Ovary (tissue), 3 donors: ENCODE measurements around the gene PLCL1.

Experiments used
- EP300 ChIP-seq: sonication (generic); formaldehyde crosslinking; IDR thresholded peaks from one replicate; pipeline ENCODE4 v1.6.1; 2017; ENCODE audit warnings: antibody characterized with exemption
- POLR2A ChIP-seq: fragments of 450-650 bp; IDR thresholded peaks from one replicate; pipeline ENCODE4 v1.6.1; 2017; ENCODE audit warnings: antibody characterized with exemption, mild to moderate bottlenecking, moderate library complexity
- TF ChIP-seq, protein P1 (sequence below), 3 donors: fragments of 450-650 bp in 2 of 3; fragments of 200-600 bp in 1 of 3; IDR thresholded peaks; one replicate each; pipeline versions ENCODE4 v1.5.1 to v1.8.0; 2016 to 2022; ENCODE audit warnings: antibody characterized with exemption in 3 of 3, mild to moderate bottlenecking in 1 of 3
- donor health status: DM: no; HTN: no; CAD: no.

DNA sequence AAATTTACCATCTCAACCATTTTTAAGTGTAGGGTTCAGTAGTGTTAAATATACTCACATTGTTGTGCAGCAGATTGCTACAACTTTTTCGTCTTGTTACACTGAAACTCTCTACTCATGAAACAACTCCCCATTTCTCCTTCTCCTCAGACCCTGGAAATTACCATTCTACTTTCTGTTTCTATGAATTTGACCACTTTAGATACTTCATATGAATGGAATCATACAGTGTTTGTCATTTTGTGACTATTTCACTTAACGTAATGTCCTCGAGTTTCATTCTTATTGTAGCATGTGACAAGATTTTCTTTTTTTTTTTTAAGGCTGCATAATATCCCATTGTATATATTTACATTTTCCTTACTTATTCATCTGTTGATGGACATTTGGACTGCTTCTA lies 203.8 kb downstream of the PLCL1 start:
- TF ChIP-seq, protein P1, sequence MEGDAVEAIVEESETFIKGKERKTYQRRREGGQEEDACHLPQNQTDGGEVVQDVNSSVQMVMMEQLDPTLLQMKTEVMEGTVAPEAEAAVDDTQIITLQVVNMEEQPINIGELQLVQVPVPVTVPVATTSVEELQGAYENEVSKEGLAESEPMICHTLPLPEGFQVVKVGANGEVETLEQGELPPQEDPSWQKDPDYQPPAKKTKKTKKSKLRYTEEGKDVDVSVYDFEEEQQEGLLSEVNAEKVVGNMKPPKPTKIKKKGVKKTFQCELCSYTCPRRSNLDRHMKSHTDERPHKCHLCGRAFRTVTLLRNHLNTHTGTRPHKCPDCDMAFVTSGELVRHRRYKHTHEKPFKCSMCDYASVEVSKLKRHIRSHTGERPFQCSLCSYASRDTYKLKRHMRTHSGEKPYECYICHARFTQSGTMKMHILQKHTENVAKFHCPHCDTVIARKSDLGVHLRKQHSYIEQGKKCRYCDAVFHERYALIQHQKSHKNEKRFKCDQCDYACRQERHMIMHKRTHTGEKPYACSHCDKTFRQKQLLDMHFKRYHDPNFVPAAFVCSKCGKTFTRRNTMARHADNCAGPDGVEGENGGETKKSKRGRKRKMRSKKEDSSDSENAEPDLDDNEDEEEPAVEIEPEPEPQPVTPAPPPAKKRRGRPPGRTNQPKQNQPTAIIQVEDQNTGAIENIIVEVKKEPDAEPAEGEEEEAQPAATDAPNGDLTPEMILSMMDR (IDR thresholded peaks at IDR 0.05) = no peak
- no peak for TF ChIP-seq POLR2A
- TF ChIP-seq EP300 = no peak
